Upper lobe of left lung (tissue), 4 donors: ENCODE data around the gene TNFAIP1.

Experiments used
- CTCF ChIP-seq, 6 experiments: fragments of 450-650 bp in 4 of 6; fragments of 200-600 bp in 2 of 6; sonication (generic) in 2 of 6; IDR thresholded peaks; one replicate each; pipeline ENCODE4 v1.5.1; 2016 to 2019; ENCODE audit warnings: antibody characterized with exemption in 6 of 6
- EP300 ChIP-seq, 4 donors: sonication (generic); formaldehyde crosslinking; IDR thresholded peaks; one replicate each; pipeline ENCODE4 v1.5.1; 2017; ENCODE audit warnings: antibody characterized with exemption in 4 of 4, control low read depth in 2 of 4
- POLR2A ChIP-seq, 4 donors: fragments of 450-650 bp; IDR thresholded peaks; one replicate each; pipeline ENCODE4 v1.5.1; 2016 to 2017; ENCODE audit warnings: antibody characterized with exemption in 4 of 4, mild to moderate bottlenecking in 2 of 4

- TF ChIP-seq CTCF (IDR thresholded peaks at IDR 0.05) (no peak), EP300 (IDR thresholded peaks at IDR 0.05) (no peak), POLR2A (IDR thresholded peaks at IDR 0.05) (no peak)
These were observed 8.4 kb upstream of the TNFAIP1 start for GRCh38 chr17:28327031-28327607.
